ENCODE measurements around the gene ZNF398.
"Not testable (repeated sequence)": the region's sequence is repeated elsewhere in the genome, so short reads cannot be mapped to it uniquely, and the experiment has no call there.

Gene ZNF398

DNA sequence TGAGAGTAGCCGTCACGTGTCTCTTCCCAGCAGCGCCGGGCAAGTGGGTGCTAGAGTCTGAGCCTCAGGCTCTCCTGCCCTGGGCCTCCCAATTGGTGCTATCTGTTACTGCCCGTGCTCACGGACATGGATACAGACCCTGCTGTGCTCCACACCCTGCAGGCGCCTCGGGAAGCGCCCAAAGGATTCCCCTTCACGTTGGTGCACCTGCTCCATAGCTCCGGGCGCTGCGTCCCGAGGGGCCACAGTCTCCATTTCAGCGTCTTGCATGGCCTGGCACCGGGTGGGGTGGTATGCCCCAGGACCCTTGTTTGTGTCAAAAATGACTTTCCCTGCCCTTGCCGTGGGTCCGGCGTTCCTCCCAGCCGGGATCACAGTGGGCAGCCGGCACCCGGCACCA, 78.4 kb downstream of the ZNF398 start:
- DNase-seq (ENCODE audit: low spot score), result no peak

DNA sequence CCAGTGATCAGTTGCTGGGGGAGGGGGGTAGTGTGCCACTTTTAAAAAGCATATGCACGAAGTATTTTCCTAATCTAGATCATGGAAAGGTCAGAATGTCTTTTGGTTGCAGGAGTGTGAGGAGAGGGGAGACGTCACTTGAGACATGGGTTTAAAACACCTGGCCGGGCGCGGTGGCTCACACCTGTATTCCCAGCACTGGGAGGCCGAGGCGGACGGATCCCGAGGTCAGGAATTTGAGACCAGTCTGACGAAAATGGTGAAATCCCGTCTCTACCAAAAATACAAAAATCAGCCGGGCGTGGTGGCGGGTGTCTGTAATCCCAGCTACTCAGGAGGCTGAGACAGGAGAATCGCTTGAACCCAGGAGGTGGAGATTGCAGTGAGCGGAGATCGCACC, 79.1 kb downstream of the ZNF398 start:
- DNase-seq (ENCODE audit: low spot score), result not testable (repeated sequence)

DNA sequence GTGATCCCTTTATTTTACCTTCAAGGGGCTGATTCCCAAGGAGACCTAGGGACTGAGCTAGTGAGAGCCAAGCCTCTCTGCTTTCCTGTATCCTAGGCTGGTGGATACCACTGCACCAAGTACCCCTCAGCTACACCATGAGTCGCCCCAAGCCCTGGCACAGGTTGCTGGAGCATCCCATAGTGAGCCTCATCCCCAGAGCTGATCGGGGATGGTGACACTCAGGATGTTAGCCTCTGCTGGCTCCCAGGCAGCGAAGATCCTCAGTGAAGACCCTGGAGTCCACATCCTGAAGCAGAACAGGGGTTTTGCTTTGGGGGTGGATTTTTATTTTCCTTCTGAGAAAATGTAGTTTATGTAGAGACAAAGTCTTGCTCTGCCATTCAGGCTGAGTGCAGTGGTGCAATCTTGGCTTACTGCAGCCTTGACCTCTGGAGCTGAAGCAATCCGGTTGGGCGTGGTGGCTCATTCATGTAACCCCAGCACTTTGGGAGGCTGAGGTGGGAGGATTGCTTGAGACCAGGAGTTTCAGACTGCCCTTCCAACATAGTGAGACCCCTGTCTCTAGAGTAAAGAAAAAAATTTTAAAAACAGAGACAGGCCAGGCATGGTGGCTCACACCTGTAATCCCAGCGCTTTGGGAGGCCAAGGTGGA, 79.7 kb downstream of the ZNF398 start:
- no peak for DNase-seq (ENCODE audit: low spot score)

DNA sequence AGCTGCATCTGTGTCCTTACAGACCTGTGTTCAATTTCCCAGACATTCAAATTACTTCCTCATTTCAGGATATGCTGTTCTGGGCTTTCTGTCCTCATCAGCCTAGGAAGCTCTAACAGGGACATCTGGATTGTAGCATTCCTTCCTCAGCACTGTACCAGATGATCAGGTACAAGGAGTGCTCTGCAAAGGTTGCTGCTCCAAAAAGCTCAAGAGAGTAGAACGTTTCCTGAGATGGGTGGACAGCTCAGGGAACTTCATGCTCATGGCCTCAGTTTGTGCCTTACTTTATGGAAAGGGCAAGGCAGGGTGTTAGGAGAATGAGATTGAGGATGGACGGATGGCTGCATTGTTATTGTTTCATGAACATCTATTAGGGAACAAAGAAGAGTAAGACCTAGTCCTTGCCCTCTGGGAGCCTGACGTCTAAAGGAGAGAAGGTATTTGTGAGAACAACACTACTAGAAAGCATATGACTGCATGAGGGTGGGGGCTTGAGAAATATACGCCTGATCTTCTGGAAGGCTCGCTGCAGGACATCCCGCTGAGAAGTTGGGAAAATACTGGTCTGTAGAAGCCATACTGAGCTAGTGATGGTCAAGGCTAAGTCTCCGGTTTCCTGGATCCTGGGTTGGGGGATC, 81.7 kb downstream of the ZNF398 start:
- DNase-seq (ENCODE audit: low spot score), result no peak

DNA sequence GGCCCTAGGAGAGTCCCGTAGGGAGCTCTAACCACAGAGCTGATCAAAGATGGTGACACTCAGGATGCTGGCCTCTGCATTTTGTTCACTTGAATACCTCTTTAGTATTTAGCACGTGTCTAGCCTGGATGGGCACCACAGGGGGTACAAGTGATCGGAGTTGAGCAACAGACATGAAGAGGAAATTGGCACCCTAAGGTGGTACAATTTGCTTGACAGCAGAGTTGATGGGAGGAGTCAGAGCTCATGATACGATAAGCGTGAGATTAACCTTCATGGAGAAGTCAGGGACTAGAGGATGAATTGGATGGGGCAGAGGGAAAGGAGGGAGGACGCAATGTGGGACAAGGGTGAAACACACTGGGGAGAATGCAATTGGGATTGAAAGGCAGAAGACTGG, 82.3 kb downstream of the ZNF398 start:
- no peak for DNase-seq (ENCODE audit: low spot score)

DNA sequence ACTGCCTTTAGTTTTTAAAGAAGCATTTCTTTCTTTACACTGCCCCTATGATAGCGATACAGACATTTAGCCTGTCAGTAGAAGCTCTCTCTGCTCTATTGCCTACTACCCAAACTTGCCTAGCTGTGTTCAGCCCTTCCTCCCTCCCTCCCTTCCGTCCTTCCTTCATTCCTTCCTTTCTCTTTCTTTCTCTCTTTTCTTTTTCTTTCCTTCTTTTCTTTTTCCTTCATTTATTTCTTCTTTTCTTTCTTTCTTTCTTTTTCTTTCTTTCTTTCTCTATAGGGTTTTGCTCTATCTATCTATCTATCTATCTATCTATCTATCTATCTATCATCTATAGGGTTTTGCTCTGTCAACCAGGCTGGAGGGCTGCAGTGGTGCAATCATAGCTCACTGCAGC, 85.1 kb downstream of the ZNF398 start:
- no peak for DNase-seq (ENCODE audit: low spot score)

Small RNAs within 50 kb of the gene (small RNA-seq; reads per million reads assigned to genes)
- gene AC004890.1, result 0 to 0.03 reads per million in 2 experiments
- 0.10 to 22.4 reads per million in 2 experiments for gene RN7SL521P

All from SK-N-DZ (cell line).